ENCODE data around the gene GUK1.

GRCh38 chr1:228108055-228108690, 31.9 kb upstream of the GUK1 start:
- TF ChIP-seq CTCF (conservative IDR thresholded peaks at IDR 0.05 in 1 of 2, IDR thresholded peaks at IDR 0.05 in 1 of 2; ENCODE audit: extremely low read depth in 1 of 2, insufficient read depth in 1 of 2, low read depth in 1 of 2, low read length in 2 of 2) (no peak), EZH2 (IDR thresholded peaks at IDR 0.05; ENCODE audit: borderline replicate concordance, low read length) (no peak)
